Sigmoid colon (tissue), 3 donors: ENCODE results near the gene CLIC5.

Experiments used
- POLR2A ChIP-seq, 2 donors: fragments of 450-650 bp; IDR thresholded peaks; one replicate each; pipeline ENCODE4 v1.6.1; 2016; ENCODE audit warnings: antibody characterized with exemption in 2 of 2, mild to moderate bottlenecking in 2 of 2, moderate library complexity in 2 of 2
- TF ChIP-seq, protein P1 (sequence below), 4 experiments: fragments of 450-650 bp in 3 of 4; fragments of 200-600 bp in 1 of 4; IDR thresholded peaks; one replicate each; pipeline ENCODE4 v1.5.1; 2016 to 2019; ENCODE audit warnings: antibody characterized with exemption in 4 of 4, mild to moderate bottlenecking in 3 of 4, moderate library complexity in 2 of 4

DNA sequence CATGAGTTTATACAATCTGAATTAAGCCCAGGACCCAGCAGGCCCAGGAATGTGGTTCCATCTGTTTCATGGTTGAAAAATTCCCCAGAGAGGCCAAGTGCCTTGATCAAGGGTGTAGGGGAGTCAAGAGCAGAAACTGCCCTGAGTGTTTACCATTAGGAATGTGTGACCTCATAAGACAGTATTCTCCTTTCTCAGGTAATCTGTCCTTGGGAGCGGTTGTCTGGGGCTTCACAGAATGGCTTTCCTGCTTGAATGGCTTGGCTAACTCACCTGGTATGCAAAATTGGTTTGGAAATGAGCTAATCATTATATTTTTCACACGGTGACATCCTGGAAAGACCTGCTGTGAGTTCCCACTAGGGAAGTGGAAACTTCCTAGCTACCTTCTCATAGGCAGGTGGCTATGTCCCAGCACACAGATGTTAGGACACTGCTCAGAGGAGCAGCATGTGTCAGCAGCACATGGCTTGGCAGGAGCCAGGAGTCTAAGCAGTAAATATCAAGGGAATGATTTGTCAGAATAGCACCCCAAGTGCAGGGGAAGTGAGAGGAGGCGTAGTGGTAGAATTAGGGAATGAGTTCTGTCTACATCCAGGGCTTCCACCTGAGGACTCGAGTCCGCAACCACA lies 17.7 kb downstream of the CLIC5 start:
- no peak for TF ChIP-seq POLR2A (IDR thresholded peaks at IDR 0.05)
- TF ChIP-seq, protein P1, sequence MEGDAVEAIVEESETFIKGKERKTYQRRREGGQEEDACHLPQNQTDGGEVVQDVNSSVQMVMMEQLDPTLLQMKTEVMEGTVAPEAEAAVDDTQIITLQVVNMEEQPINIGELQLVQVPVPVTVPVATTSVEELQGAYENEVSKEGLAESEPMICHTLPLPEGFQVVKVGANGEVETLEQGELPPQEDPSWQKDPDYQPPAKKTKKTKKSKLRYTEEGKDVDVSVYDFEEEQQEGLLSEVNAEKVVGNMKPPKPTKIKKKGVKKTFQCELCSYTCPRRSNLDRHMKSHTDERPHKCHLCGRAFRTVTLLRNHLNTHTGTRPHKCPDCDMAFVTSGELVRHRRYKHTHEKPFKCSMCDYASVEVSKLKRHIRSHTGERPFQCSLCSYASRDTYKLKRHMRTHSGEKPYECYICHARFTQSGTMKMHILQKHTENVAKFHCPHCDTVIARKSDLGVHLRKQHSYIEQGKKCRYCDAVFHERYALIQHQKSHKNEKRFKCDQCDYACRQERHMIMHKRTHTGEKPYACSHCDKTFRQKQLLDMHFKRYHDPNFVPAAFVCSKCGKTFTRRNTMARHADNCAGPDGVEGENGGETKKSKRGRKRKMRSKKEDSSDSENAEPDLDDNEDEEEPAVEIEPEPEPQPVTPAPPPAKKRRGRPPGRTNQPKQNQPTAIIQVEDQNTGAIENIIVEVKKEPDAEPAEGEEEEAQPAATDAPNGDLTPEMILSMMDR (IDR thresholded peaks at IDR 0.05): no peak
